GM19438 (cell line): ENCODE measurements around the gene ZNF385D.

Source experiments
- ATAC-seq: cut with Tn5 transposase; IDR thresholded peaks from one replicate; pipeline ENCODE4 v1.9.1; 2021; ENCODE audit warnings: low read depth; ENCODE audit not compliant: unreplicated experiment

The ZNF385D gene

DNA sequence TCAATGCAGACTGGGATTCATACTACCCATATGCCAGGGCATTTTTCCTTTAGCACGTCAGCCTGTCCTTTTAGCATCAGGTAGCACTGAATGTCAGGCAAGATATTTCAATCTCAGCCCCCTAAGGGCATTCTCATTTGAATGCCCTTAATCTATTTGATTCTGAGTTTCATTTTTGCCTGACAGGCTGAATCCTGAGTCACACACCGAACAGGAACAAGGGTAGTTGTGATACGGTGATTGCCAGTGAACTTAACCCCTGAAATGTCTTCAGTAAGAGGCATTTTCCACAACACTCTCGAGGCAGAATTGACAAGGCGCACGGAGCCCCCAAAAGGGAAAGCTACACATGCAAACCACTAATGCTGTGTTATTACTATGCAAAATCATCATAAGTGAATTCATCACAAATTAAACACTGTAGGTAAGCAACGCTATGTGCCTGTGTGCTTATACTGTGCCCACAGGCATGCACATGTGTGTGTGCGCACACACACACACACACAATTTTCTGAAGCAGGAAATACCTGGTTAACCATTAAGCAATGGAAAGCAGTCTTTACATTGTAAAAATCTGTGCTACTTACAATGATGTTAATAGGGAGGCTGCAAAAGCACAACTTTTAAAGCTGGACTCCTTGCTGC lies 130.4 kb downstream of the ZNF385D start:
- ATAC-seq: no peak

DNA sequence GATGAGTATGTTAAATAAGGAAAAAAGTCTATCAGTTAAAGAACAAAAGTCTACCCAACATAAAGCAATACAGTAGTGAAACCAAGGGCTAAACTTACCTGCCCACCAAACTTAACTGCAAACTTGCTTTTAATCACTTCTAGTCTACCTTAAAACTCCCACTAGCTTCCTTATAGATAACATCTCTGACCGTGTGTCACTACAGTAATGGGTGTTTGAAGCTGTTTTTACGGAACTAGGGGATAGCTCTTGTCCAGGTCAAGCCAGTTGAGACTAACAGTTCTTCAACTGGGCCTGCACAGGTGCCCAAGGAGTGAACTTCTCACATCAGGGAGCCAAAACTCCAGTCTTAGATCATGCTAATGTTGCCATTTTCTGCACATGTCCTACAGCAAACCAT lies 132.3 kb downstream of the ZNF385D start:
- no peak for ATAC-seq

DNA sequence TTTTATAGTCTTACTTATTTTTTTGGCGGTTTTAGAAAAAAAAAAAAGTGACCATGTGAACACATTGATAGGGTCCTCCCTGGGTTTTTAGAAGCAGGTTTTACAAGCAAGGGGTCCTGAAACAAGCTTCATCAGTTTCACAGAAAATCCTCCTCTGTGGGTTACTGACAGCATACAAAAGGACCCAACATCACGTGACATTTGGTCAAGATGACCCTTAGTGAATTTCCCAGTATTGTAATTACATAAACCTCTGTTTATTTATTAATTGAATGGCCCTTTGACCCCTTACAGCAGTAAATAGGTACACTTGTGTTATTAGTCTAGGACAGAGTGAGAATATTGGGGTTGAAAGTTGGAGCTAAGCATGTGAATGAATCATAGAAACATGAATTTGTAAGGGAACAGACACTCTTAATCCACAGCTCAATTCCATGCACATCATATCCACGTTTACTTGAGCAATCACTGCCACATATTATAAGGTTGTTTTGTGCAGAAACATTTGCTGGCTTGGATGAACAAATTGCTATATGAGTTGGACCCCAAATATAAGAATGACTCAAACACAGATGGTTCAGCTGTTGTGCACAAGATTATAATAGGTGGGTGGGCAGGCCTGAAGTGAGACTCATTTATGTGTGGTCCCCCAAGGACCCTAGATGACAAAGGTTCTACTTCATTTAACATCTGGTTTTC lies 137.5 kb downstream of the ZNF385D start:
- no peak for ATAC-seq

GRCh38 chr3:21601178-21601577 lies 149.8 kb downstream of the ZNF385D start:
- ATAC-seq: no peak

DNA sequence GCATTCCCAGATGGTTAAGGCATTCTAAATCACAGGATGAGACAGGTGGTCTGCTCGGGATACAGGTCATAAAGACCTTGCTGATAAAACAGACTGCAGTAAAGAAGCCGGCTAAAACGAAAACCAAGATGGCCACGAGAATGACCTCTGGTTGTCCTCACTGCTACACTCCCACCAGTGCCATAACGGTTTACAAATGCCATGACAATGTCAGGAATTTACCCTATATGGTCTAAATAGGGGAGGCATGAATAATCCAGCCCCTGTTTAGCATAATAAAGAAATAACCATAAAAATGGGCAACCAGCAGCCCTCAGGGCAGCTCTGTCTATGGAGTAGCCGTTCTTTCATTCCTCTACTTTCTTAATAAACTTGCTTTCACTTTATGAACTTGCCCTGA lies 151.1 kb downstream of the ZNF385D start:
- ATAC-seq: no peak

GRCh38 chr3:21592828-21593227 lies 158.2 kb downstream of the ZNF385D start:
- no peak for ATAC-seq

- no peak for ATAC-seq
Observed at GRCh38 chr3:21587894-21588293, 163.1 kb downstream of the ZNF385D start.

DNA sequence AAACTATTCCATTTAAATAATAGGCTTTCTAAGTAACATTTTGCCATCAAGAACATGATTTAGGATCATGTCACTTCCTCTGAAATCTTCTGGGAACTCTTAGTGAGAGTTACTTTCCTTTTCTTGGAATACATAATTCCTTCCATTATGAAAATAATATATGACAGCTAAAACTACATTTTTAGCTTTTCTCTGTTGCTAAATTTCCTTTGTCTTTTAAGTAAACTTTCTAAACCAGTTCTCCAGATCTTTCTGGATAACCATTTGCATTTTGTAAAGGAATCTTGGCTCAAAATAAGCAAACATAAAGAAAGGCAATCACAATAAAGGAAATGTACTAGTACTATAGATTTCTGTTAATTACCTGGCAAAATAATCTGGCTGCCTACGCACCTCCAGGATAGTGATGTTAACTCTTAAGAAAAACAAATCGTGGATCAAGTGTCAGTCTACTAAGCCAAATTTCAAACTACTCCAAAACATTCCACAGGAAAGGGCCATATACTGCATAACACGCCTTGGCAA lies 165.7 kb downstream of the ZNF385D start:
- ATAC-seq: no peak

- ATAC-seq: no peak
Observed at GRCh38 chr3:21573291-21573690, 177.7 kb downstream of the ZNF385D start.

- ATAC-seq: no peak
Observed at GRCh38 chr3:21564531-21564930, 186.5 kb downstream of the ZNF385D start.

DNA sequence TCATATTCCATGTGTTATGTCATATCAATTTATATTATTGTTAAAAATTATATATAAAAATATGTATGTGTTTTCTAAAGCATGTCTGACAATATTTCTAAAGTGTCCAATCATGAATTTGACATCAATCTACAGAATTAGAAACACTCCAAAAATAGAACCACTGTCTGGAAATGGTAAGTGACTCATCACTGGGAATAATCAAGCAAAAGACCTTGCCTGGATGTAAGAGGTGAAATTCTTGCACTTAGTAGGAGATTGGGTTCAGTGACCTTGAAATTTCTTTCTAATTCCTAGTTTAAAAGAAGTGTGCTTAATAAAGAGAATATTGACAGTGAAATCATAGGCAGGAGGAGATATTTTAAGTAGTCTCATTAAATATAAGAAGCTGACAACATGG lies 188.8 kb downstream of the ZNF385D start:
- ATAC-seq: no peak

DNA sequence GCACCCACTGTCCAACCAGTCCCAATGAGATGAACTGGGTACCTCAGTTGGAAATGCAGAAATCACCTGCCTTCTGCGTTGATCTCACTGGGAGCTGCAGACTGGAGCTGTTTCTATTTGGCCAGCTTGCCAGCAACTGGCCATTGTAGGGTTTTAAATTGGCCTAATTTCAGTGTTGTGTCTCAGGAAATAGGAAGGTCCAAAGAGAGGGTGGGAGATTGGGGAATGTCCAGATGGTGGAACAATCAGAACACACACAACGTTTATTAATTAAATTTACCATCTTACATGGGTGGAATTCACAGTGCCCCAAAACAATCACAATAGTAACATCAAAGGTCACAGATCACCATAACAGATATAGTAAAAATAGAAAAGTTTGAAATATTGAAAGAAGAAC lies 189.5 kb downstream of the ZNF385D start:
- ATAC-seq: no peak

GRCh38 chr3:21551019-21551418 lies 200.0 kb downstream of the ZNF385D start:
- ATAC-seq: no peak

- ATAC-seq: no peak
Observed at GRCh38 chr3:21544076-21544462, 206.9 kb downstream of the ZNF385D start.

DNA sequence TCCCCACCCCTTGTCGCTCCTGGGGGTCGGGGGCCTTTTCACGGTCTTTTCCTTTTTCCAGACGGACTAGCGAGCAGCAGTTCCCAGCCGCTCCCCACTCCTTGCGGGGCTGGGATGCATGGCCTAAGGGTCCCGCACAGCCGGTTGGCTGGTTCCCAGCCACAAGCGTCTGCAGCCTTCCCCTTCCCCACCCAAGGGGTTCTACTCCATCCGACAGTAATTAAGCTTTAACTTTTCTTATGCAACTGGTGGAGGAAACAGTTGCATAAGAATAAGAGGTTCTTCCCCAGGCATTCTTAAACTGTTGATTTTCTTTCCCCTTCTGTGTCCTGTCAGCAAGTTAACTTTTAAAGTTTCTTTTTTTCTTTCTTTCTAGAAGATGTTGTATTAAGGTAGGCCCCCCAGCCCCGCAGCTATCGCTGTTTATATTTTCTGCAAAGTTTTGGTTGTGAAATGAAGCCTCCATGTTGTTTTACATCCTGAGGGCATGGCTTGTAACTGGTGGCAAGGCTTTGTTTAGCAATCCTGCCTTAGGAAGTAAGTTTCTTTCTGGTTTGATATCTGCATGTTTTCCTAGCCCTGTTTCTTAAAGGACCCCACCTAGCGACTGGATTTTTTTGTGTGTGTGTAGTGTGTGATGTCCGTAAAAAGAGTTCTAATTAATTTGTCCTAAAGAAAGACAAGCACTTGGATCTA lies 207.5 kb downstream of the ZNF385D start:
- no peak for ATAC-seq

DNA sequence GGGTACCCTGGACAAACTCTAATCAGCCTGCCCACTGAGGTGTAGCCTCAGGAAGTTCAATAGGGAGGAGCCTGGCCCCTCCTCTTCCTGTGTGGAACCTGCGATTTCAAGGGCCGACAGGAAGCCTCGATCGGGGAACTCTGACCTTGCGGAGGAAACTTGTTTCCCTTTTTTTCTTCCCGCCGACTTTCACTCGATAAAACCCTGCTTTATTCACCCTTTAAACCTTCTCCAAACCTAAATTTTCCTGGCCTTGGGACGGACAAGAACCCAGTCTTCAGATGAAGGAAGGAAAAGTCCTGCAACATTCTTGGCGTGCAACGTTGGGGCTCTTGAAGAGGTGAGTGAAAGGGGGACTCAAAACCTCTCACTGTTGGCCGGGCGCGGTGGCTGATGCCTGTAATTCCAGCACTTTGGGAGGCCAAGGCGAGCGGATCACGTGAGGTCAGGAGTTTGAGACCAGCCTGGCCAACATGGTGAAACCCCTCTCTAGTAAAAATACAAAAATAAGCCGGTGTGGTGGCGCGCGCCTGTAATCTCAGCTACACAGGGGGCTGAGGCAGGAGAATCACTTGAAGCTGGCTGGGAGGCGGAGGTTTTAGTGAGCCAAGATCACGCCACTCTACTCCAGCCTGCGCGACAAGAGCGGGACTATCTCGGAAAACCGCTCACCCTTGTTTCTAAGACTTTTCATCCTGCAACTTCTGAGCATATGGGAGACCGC lies 208.2 kb downstream of the ZNF385D start:
- no peak for ATAC-seq

DNA sequence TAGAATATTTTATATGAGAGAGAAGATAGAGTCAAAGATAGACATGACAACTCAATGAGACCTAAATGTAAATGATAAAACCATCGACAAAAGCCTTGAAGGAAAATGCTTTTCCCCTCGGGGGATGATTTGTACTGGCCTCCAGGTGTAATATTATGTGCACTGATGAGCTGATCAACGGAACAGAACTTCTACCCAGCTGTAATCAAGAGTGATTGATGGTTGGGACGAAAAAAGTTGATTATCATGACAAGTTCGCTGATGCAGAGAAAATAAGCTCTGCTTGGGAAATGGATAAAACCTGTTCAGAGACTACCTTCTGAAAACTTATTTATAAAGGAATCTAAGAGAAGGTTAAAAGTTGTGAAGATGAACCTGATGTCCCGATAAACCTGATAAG lies 210.7 kb downstream of the ZNF385D start:
- ATAC-seq: no peak

DNA sequence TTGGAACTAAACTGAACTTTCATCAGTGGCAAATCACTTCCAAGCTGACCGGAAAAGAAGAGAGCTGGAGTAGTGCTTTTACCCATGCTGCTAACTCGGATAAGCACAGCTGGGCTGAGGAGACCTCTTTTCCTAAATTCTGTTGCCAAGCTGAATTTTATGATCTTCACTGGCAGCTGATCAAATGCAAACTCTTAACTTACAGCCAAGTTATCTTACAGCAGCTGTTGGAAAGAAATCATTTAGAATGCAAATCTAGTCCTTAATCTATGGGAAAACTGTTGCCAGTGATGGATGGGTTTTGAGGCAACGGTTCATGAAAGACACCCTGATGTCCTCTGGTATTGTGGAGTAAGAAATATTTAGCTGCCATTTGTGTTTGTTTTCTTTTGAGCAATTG lies 216.5 kb downstream of the ZNF385D start:
- ATAC-seq: no peak

GRCh38 chr3:21533002-21533401 lies 218.0 kb downstream of the ZNF385D start:
- no peak for ATAC-seq

DNA sequence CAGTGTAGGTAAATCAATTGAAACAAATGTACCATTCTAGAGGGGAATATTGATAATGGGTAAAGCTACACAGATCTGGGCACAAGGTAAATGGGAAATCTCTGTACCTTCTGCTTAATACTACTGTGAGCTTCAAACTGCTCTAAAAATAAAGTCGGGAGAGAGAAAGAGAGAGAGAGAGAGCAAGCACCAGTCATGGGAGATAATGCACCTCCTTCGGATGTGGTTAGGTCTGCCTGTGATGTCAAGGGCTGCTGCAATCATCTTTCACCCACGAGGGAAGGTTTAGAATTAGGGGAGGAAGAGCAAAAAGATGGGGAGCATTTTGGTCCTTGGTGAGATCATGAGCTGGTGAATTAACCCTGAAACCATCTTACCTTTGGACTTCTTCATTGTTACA lies 219.1 kb downstream of the ZNF385D start:
- ATAC-seq: no peak
